NCI-H446 treated with DMSO at 0.1 percent for 48 hours (cell line): ENCODE data around the gene AMPH.
A peak's percentile ranks its signal among the peaks of the same experiment; 100 is the strongest.
"Not testable (repeated sequence)": the region's sequence is repeated elsewhere in the genome, so short reads cannot be mapped to it uniquely, and the experiment has no call there.

Experiments used
- DNase-seq: peaks from one replicate; lab custom pipeline; 2025; lab: John Stamatoyannopoulos, UW

Gene AMPH

DNA sequence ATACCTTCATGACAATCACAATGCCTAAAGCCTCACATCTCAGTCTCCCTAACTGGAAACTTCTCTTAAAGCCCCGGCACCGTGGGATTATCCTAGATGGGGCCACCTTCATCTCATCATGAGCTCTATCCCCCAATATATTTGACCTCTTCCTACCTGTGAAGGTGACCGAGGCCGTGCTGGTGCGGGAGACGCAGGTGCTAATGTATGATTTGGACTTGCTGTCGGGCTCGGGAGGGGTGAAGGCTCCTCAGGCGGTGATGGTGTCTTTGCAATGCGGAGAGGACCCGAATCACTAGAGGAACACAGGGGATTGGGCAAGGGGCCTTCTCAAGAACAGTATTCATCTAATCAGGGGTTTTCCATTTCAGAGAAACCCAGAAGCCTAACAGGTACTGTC lies 168.4 kb downstream of the AMPH start:
- no peak for DNase-seq

DNA sequence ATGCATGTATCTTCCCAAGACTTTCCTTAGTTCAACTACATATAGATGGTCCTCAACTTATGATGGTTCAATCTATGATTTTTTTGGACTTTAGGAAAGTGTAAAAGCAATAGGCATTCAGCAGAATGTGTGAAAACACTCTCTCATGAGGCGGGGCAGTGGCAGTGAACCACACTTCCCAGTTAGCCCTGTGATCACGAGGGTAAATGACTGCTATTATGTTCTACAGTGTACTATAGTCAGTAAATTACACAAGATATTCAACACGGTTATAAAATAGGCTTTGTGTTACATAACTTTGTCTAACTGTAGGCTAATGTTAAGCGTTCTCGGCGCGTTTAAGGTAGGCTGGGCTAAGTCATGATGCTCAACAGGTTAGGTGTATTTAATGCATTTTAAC lies 169.3 kb downstream of the AMPH start:
- no peak for DNase-seq

DNA sequence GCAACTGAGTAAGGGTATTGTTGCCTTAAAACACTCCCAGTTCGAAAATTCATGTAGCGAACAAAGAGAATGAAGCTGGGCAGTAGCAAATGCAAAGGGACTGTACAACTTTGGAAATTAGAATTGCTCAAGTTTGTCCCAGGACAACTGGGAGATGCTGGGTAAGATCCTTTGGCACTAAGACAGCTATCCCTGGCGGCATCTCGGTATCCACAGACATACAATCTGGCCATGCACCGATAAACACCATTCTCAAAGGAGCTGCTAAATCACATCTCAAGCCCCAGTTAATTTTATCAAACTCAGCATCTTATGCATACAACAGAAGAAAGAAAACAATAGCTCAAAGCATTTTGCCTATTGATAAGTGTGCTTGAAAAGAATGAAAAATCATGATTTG lies 177.3 kb downstream of the AMPH start:
- DNase-seq, result peak; percentile 37

DNA sequence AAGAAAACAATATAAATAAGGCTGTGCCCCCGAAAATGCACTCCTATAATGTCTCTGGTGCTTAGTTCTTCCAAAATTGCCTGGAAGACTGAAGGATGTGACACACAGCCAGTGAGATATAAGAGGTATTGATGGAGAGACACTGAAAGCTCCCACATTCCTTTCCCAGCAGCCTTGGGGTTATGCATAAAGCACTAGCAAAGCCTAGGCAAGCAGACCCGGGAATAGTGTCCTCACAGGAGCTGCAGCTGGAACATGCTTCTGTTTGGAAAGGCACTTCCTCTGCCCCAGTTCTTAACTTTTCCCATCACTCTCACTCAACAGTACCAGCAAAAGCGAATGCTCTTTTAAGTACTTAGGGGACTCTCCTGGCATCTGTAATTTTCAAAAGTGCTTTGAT lies 178.0 kb downstream of the AMPH start:
- DNase-seq, result no peak

DNA sequence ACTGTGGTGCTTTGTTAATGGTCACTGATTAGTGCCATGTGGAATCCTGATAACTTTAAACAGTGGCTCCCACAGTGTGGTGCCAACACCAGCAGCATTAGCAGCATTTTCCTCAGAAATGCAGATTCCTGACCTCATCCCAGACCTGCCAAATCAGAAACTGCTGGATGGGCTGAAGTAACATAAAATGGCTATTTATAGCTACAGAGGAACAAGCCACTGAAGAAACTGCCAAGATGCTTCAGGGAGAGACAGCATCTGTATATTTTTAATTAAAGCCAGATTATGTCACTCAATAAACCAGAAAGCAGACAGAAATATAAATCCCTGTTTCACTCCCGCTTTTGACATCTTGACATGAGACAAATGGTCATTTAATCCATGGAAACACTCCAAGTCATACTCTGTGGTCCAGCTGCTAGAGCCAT lies 178.5 kb downstream of the AMPH start:
- DNase-seq, result peak; percentile 80

DNA sequence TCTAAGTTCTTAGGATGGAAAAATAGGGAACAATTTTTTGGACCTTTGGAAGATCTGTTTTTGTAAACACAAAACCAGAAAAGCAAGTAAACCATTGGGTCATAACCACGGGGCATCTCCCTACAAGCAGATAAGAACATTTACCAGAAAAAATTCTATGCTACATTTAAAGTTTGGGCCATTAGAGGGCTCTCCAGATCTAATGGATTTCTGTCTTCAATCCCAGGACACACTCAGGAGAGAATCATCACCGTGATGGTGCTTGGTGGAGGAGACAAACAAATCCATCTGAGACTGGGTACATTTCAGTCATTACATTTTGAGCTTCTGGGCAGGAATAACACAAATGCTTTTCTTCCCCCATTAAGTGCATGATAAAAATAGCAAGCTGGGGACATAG lies 179.3 kb downstream of the AMPH start:
- DNase-seq, result peak; percentile 66

DNA sequence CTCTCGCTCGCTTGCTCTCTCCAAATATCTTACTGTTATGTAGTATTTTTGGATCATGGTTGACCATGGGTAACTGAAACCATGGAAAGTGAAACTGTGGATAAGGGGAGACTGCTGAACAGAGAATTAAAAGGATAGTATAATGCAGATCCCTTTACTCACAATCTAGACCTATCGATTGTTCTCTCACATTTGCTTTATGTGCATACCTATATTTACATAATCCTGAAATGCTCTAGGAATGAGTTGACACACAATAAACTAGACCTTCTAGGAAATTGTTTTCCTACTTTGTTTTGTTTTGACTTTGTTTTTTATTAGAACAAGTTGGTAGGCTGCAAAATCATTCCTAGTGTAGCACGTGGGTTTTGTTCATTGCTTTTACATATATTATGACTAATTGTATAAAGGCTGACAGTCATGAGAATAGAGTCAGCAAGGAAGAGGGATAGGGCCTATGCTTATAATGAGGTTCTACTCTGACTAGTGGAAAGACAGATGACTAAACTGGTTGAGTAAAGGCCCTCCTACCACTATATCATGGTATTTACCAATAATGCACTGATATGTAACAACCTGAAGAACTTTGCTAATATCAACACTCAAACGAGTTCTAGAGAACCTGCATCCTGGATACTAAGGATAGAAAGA lies 182.5 kb downstream of the AMPH start:
- DNase-seq, result no peak

DNA sequence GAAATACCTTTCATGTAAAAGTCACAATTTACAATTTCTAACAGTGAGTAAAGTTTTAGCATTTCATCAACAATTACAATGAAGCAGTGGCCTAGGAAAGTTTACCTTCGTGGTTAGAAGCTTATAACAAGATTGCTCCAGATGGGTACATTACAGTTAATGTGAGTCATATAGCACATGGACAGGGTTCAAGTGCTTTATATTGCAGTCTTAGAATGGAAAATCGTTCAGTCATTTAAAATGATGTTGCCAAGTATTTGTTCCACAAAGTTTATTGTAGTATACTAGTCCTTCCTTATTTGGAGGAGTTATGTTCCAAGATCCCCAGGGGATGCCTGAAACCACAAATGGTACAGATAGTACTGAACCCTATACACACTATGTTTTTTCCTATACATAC lies 183.1 kb downstream of the AMPH start:
- DNase-seq, result peak; percentile 48

DNA sequence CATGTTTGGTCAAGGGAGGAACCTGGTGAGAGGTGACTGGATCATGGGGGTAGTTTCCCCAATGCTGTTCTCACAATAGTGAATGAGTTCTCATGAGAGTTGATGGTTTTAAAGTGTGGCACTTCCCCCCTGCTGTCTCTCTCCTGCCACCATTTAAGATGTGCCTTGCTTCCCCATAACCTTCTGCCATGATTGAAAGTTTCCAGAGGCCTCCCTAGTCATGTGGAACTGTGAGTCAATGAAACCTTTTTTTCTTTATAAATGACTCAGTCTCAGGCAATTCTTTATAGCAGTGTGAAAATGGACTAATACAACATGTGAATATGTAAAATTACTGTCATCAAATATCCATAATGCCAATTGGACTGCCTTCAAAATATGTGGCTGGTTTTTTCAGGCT lies 192.2 kb downstream of the AMPH start:
- no peak for DNase-seq

DNA sequence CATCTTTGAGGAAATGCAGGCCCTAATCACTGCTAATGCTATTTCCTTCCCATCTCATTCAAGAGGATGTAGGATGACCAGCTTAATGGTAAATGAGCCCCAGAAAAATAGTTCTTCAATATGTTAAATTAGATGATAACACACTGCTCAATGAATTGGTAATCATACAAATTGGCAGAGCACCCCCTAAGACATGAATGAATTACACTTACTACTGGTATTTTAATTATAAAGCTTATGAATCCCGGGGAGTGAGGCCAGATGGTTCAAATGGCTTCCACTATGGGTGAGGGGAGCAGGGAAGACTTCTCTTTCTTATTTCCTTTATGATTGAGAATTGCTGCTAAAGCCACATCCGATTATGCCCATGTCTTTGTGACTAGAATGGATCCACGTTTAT lies 198.5 kb downstream of the AMPH start:
- no peak for DNase-seq

DNA sequence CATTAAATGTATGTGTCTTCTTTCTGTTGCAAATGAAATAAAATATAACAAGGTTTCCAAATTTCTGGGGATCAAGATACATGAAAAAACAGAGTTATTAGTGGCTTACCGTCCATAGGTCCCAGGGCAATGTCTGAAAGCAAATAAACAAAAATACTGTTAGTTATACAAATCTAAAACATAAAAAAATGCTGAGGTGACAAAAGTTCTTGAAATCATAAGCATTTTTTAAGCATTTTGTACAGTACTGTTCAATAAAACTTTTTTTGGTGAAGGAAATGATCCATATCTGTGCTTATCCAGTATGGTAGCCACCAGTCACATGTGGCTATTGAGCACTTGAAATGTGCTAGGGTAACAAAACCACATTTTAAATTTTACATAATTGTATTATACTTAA lies 199.1 kb downstream of the AMPH start:
- no peak for DNase-seq

DNA sequence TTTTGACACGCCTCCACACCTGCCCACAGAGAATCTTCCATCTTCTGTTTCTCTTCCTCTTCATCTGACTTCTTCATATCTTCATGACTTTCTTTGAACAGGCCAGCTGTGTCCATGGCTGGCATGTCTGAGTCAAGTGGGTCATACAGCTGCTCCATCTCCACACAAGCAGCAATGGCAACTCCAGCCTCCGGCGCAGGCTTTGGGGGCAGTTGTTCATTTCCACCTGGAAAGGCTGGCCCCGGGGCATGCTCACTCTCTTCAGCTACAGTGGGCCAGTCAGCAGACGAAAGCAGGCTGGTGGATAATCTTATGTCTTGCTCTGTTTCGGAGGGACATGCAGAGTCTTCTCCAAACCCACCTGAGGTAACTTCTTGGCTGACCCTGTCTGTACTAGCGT lies 202.1 kb downstream of the AMPH start:
- DNase-seq, result no peak

DNA sequence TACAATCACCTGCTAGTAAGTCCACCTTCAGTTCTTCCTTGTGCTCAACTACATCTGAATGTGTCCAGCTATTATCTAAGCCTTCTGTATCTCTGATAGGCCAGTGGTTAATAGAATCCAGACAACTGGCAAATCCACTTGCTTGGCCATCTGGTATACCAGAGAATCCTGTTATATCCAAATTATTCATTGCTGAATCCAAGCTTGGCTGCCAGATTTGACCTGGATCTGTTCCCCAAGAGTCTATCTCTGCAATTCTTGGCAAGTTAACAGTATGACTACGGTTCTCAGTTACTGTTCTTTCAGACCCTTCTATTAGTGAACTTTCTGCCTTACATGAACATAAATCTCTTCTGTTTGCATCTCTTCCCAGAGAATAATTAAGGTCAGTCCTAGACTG lies 203.1 kb downstream of the AMPH start:
- DNase-seq, result peak; percentile 91

DNA sequence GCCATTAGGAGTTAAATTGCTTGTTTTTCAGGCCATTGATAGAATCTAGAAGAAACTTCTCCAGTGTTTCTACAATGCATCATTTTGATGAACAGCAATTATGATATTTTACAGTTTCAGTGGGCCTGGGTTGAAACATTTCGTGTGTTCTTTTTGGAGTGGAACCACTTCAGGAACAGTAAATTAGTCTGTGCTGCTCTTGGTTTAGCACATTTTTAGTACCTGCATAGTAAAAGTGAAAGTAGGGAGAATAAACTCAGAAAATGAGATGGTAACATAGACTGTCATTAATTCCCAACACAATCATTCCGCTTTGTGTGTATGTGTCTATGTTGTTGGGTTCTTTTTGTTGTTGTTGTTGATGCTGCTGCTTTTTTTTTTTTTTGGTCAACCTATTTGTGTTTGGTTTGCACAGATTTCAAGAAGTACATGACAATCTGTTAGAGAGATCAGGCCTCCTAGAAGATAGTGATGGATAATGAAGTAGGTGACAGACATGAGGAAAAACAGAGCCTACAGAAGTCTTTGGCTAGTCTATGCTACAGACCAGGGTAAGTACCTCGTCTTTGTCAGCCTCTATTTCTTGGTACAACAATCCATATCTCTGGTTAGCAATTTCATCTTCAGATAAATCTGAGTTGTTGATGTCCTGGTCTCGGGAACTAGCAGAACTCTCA lies 203.8 kb downstream of the AMPH start:
- no peak for DNase-seq

DNA sequence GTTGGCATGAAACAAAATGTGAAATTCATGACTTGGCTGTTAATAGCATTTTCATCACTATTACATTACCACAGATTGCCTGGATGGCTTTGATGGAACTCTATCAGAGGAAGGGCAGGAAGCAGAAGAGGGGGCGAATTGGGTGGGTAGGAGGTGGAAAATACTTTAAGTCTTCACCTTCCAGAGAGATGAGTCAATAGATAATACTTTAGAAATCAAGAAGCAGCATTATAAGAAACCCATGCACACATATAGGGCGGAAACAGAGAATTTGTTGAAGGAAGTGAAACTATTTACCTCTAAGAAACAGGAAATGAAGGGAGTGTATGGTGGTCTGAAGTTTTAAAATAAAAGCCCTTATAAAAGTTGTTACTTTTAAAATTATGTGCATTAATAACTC lies 205.7 kb downstream of the AMPH start:
- no peak for DNase-seq

DNA sequence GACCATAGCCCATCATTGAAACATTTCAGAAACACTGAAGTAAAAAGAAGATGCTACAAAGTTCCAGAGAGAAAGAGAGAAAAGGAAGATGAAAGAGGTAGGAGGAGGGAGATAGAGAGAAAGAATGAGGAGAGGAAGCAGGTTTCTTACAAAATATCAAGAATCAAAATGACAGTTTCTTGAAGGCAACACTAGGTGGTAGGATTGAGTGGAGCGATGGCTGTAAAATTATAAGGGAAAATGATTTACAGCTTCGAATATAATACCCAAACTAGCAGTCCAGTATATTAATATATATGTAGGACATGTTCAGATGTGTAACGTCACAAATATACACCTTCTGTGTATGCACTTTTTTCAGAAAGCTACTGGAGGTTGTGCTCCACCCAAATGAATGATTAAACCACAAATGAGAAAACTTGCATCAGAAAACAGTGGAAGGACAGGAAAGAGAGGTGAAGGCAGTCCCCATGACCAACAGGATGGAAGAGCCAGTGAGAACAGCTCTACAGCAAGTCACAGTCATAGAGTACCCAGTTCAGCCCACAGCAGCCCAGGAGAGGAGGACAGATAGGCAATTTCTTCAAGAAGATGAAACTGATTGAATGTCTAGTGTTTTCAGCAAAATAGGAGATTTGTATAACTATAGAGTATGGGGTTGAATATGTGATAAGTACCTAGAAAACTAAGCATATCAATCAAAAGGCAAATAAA lies 206.3 kb downstream of the AMPH start:
- DNase-seq, result no peak

DNA sequence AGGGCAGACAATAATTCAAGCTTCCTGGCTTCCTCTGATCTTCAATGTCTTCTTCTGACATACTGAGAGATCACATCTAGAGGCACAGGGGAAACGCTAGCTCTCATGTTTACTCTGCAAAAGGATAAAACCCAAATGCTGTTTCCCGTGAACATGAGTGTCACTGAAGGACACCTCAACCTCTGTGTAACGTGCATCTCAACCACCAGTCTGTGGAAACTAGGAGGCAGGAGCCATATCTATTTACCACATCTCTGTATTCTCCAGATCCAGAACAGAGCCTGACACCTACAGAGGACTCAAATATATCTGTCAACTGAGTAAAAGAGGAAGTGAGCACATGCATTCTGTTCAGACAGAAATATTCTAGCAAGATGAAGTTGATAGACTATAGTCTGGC lies 217.4 kb downstream of the AMPH start:
- no peak for DNase-seq

DNA sequence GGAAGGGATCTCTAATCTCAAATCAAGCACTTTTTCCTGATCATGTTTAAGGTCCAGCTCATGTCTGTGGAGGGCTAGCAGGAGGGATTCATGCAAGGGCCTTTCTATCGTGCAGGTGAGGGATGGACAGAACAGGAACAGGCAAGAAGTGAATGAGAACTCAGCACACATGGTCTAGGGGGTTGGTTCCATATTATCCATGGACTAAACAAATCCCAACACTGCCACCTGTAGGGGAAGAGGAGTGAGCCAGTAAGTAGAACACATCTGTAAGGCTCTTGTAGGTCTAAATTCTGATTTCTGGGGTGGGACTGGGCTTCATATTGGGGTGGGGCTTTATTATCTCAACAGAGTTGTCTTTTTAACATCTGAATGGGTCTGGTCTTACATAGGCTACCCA lies 219.8 kb downstream of the AMPH start:
- DNase-seq, result no peak

DNA sequence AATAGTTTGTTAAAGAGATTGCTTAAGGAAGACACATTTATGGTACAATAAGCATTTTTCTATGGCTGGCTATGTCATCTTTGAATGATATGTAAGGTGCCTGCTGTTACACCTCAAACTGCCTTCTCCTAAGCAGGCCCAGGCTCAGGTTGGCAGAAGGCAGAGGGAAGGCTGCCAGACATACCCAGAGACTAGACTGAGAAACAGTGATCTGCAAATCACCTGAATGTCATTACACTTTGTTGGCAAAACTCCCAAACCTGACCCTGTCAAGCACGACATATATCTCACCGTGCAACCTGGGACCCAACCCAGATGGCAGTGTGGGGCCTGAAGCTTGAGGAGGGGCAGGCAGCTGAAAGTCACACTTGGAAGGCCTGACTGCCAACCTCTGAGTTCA lies 221.1 kb downstream of the AMPH start:
- no peak for DNase-seq

DNA sequence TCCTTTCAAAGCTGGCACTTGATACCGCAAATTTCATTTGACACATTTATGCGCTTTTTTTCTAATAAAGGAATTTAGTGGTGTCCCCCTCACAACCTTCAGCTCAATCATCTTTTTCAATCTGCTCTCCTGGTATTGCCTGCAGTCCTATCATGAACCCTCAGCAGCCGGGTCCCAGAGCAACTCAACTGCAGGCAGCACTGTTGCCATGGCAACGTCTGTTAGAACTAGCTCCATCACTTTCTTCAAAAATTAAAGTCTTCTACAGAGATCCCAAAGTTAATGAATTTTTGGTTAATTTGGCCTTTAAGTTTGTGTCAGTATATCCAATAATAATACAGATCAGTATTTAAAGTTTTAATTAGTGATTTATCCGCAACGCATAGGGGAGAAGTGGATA lies 221.6 kb downstream of the AMPH start:
- DNase-seq, result no peak

DNA sequence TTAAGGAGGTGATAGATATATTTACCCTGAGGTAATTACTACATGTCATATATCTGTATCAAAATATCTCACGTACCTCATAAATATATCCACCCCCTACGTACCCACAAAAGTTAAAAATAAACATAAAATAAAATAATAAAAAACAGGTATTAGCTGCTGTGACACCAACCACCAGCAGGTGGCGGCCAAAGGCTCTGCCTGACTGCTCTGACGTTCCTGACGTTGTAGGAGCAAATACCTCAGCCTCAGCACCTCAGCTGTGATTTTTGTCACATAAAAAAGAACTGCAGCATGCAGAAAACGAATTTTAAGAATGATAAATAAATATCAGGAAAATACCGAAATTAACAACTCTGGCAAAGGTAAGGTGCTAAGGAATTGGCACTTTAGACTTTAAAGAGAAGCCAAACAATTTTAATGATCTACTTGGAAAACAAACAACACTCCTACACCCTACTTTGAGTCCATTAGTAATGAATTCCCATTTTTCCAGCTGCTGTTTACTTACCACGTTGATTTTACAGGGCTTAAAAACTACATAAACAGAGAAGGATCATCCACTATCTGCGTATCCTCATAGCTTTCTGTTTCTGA lies 232.3 kb downstream of the AMPH start:
- no peak for DNase-seq

DNA sequence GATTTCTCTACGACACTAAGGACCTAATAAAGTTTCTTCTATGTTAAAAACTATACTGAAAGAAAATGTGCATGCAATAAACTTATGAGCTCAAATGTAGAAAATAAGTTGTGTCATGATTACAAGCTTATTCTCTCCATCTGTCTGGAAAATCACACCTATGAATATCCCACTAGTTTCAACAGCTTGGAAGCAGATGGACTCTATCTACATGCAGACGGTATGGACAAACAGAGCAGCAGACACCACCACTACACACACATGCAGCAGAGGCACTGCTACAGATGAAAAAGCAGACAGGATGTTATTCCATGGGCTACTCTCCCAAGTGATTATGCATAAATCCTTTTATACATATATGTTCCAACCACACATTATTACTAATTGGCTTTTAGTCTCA lies 234.3 kb downstream of the AMPH start:
- no peak for DNase-seq

DNA sequence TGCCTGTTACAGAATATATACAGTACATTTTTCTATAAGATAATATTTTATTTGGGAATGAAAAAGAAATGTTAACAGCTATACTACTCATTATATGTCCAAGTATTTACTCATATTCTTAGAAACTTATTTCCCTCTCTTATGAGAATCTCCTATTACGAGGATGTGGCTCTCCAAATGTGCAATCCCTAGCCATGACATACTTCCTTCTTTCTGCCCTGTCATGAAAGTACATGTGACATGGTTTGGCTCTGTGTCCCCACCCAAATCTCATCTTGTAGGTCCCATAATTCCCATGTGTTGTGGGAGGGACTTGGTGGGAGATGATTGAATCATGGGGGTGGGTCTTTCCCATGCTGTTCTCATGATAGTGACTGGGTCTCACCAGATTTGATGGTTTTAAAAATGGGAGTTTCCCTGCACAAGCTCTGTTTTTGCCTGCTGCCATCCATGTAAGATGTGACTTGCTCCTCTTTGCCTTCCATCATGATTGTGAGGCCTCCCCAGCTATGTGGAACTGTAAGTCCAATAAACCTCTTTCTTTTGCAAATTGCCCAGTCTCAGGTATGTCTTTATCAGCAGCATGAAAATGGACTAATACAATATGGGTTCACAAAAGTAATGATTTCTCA lies 235.1 kb downstream of the AMPH start:
- not testable (repeated sequence) for DNase-seq
